ENCODE measurements around the gene CCBE1. TPM values are rescaled to one million over a fixed set of nuclear protein-coding genes. Genes with fewer than 3 reads are reported as not detected.

The CCBE1 gene
- total RNA-seq, 1 experiment from 2014 or later: 6.5 TPM

DNA sequence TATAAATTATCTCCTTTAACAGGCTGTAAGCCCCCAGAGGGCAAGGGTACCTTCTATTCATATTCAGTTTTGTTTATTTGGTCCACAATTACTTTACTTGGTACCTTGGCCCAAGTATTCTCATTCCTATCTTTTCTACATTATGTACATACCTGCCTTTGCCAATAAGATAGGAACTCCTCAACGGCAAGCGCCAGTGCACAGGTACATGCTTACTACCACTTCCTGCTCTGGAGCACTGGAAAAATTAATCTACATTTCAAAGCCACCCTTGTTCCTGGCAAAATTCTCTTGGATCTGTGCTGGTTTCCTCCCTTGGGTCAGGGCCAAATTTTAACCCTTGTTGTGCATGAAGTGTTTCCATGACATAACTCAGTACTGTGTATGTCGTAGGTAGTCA, 303.8 kb downstream of the CCBE1 start:
- DNase-seq (ENCODE audit: low read depth): no peak

DNA sequence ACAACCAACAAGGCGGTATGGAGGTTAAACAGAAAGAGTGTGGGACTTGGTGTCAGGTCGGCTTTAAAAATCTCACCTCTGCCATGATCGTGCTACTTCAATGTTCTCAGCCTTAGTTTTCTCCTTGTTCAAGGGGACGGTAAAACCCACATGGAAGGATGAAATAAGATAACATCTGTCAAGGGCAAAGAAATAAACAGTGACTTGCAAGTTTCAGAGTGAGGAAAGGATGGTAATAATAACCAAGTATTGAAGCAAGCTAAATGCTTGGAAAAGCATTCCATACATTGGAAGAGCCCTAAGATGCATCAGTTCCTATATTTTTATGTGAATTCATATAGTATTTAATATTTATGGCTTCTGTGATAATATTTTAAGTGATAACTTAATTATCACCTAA, 308.4 kb downstream of the CCBE1 start:
- no peak for DNase-seq (ENCODE audit: low read depth)

DNA sequence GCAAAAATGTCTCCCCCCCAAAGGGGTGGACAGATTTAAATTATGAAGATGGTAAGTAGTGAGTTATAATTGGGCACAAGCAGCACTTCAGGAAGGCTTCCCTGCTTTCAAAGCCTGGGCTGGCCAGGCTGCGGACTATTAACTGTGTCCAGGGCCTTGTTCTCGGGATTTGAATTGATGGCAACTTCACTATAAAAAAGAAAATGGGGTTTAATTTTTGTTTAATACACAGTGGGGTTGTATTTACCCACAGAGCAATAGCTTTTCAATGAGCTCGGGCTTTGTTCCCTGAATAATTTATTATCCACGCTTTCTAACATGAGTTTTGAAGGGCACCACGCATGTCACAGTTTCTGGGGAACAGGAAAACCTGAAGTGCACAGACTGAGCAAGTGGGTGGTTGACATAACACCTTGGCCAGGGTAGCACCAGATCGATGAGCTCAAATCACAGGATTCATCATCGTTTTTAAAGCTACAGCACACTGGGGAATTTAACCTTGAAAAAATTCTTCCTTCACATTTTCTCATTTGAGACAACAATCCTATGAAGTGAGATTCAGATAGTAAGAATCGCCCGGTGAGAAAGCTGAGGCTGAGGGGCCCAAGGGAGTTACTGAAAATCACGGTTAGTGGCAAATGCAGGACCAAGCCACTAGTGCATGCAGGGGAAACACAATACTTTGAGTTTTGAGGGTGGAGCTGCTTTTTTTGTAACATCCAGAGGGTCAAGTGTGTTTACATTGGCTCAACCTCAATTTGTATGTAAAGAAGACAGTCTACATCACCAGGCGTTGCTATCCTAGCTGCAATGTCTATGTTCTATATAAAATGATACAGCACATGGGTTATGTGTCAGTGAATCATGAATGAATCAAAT, 309.3 kb downstream of the CCBE1 start:
- DNase-seq (ENCODE audit: low read depth): no peak

DNA sequence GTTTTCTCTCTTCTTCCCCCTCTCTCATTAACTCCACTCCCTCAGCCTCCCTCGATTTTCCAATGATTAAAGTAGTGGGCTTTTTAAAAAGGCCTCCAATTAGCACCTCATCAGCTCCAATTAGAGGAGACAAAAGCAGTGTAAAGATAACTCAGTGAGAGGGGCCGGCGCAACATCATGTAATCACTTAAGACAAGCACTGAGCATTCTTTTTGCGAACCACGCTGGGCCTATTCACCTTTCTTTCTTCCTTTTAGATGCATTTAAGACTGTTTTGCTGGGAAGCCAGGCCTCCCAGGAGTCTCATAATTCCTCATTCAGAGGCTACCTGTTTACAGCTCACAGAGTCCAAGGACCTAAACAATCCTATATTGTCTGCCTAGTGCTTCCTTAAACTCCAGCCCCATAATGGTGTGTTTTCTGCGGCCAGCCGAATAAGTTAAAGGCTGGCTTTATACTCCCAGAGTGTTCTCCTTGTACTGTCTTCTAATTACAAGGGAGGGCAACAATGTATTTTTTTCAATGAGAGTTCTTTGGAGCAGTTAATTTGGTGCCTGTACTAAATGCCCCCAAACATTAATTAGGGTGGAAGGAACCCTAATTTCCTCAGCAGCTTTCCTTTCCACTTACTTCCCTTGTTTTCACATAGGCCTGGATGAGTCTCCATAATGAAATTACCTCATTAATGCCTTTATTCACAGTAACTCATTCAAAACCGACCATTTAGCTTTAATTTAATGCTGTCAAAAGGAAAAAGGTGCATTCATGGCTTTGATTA, 310.1 kb downstream of the CCBE1 start:
- no peak for DNase-seq (ENCODE audit: low read depth)

- no peak for DNase-seq (ENCODE audit: low read depth)
Measured at GRCh38 chr18:59385191-59385590, 312.0 kb downstream of the CCBE1 start.

DNA sequence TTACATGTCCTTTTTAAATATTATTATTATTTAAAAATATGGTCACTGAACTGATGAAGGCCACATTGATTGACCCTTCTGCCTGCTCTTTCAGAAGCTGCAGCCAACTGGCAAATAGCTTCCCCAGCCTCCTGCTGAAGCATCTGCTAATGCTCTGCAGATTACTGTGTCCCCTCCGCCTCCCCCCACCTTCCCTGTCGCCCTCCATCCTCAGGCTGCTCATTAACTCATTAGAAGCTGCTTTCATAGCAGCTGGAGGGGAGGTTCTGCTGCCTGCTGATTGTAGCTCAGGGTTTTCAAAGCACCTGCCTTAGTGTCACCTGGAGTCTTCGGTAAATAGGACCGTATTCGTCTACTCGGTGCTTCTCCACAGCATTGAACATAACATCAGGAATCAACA, 313.4 kb downstream of the CCBE1 start:
- DNase-seq (ENCODE audit: low read depth): no peak

GRCh38 chr18:59382383-59382782, 314.8 kb downstream of the CCBE1 start:
- no peak for DNase-seq (ENCODE audit: low read depth)

GRCh38 chr18:59381949-59382348, 315.3 kb downstream of the CCBE1 start:
- no peak for DNase-seq (ENCODE audit: low read depth)

Other genes with a start within 250 kb of the CCBE1 start
- 47.8 and 57.9 TPM in 2 replicates for gene PMAIP1, start 202.6 kb upstream of the CCBE1 start, total RNA-seq (2014; rRNA removed; shearing (Covaris generic))